Panc1 (cell line): Measurements from ENCODE around the gene MSANTD3. TPM values are rescaled to one million over a fixed set of nuclear protein-coding genes. Genes with fewer than 3 reads are reported as not detected.

Experiments used
- ATAC-seq: fragments of 200-7000 bp; cut with Tn5 transposase; 2 replicates; pipeline ENCODE4 v1.9.1; 2020; ENCODE audit warnings: mild to moderate bottlenecking, moderate library complexity
- BruUV-seq: library from RNA; stranded (reverse); fragments of 400-500 nt; replicated peaks from 2 replicates; lab custom pipeline; 2021; lab: Mats Ljungman, UMichigan
- CTCF ChIA-PET: fragments of 300-600 bp; sonication (Branson Sonifier 250); formaldehyde crosslinking; loops from one replicate; lab custom pipeline; 2022; ENCODE audit warnings: antibody characterized with exemption; lab: Charles Lee
- POLR2A ChIA-PET: fragments of 300-600 bp; sonication (Branson Sonifier 250); formaldehyde crosslinking; loops from one replicate; lab custom pipeline; 2022; ENCODE audit warnings: antibody characterized with exemption; lab: Charles Lee
- DNase-seq: peaks from one replicate; pipeline ENCODE4 v3.0.0-alpha.2; 2010; ENCODE audit warnings: low read depth, low spot score
- H3K27ac ChIP-seq: 2 replicates; pipeline ENCODE4 v1.5.1; 2011; ENCODE audit warnings: mild to moderate bottlenecking, low read length, inconsistent platforms
- H3K27me3 ChIP-seq: fragments of 200-500 bp; sonication (Bioruptor generic); 2 replicates; pipeline ENCODE4 v1.6.0; 2014; ENCODE audit warnings: low read length, inconsistent platforms; ENCODE audit not compliant: control insufficient read depth, insufficient read depth
- H3K36me3 ChIP-seq: fragments of 200-500 bp; sonication (Bioruptor generic); 2 replicates; pipeline ENCODE4 v1.5.1; 2014; ENCODE audit warnings: inconsistent platforms, mild to moderate bottlenecking, low read length, moderate library complexity; ENCODE audit not compliant: control insufficient read depth, insufficient read depth
- H3K4me1 ChIP-seq: 2 replicates; pipeline ENCODE4 v1.5.1; 2011; ENCODE audit warnings: inconsistent platforms, mild to moderate bottlenecking, low read length, moderate library complexity; ENCODE audit not compliant: control insufficient read depth, insufficient read depth
- H3K4me3 ChIP-seq, 2 experiments: 2 replicates each; pipeline ENCODE4 v1.5.1; 2011 to 2012; ENCODE audit warnings: low read depth in 2 of 2, low read length in 2 of 2, mild to moderate bottlenecking in 2 of 2, inconsistent platforms in 1 of 2, moderate library complexity in 1 of 2
- H3K9me3 ChIP-seq: fragments of 200-500 bp; sonication (Bioruptor generic); 2 replicates; pipeline ENCODE4 v1.5.1; 2014; ENCODE audit warnings: low read depth, mild to moderate bottlenecking, inconsistent platforms, low read length, moderate library complexity; ENCODE audit not compliant: control insufficient read depth, insufficient read depth
- CTCF ChIP-seq: fragments of 450-650 bp; IDR thresholded peaks from 2 replicates; pipeline ENCODE4 v1.5.1; 2017; ENCODE audit warnings: mild to moderate bottlenecking
- POLR2AphosphoS5 ChIP-seq: IDR thresholded peaks from 2 replicates; pipeline ENCODE4 v1.6.1; 2012; ENCODE audit warnings: mild to moderate bottlenecking, low read depth, low read length, moderate library complexity
- REST ChIP-seq, 2 experiments: IDR thresholded peaks; 2 replicates each; pipeline ENCODE4 v1.6.1; 2011 to 2012; ENCODE audit warnings: low read depth in 2 of 2, control low read depth in 1 of 2, low read length in 1 of 2, mild to moderate bottlenecking in 1 of 2, moderate library complexity in 1 of 2; ENCODE audit not compliant: insufficient read depth in 1 of 2
- SIN3A ChIP-seq: IDR thresholded peaks from 2 replicates; pipeline ENCODE4 v1.6.1; 2012; ENCODE audit warnings: low read depth, mild to moderate bottlenecking, low read length, moderate library complexity, borderline replicate concordance; ENCODE audit not compliant: insufficient read depth
- TCF7L2 ChIP-seq: IDR thresholded peaks from 2 replicates; pipeline ENCODE4 v1.6.1; 2011; ENCODE audit warnings: mild to moderate bottlenecking, low read depth, low read length, inconsistent platforms
- in situ Hi-C: cut with HindIII; loops from 2 replicates; pipeline ENCODE4 v1.10.0; 2016; ENCODE audit warnings: low sequenced_read_pairs, low pct_unique_long_range_greater_than_20kb
- intact Hi-C: fragments of 100-400 bp; cut with micrococcal nuclease; formaldehyde crosslinking; loops from one replicate; pipeline ENCODE4 v1.10.0; 2022; ENCODE audit not compliant: unreplicated experiment
- total RNA-seq: library from RNA; stranded (reverse); gene quantifications from one replicate; pipeline ENCODE4 v1.2.1, GENCODE V29; 2021; ENCODE audit not compliant: unreplicated experiment

The MSANTD3 gene
- total RNA-seq, 1 experiment from 2014 or later = 58.7 TPM

DNA sequence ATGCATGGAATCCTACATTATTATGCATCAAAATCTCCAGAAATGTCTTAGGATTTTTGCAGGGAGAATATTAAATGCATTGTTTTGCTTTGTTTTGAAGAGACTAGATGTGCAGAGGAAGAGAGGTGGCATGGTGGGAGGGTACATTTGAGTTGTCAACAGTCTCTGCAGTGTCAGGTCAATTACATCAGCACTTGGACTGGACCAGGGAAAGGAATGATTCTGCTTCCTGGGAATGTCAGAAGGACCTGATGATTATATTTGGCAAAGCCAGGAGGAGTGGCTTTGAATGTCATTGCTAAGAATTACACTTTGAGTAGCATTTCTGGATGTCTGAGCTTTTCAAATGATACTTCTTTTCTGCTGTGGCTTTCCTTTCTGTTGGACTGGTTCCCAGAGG, 28.5 kb downstream of the MSANTD3 start:
- TF ChIP-seq SIN3A (no peak), POLR2AphosphoS5 (no peak), TCF7L2 (no peak), REST (IDR thresholded peaks at IDR 0.05; ENCODE audit: insufficient read depth in 1 of 2, low read depth in 2 of 2, low read length in 1 of 2) (no peak), CTCF (no peak)
- POLR2A ChIA-PET = no interaction called here
- ATAC-seq (no peak), DNase-seq (no peak)
- H3K4me3 ChIP-seq = no peak overlapping the region
- no peaks in the 10 kb centered on the region for H3K9me3 ChIP-seq
- CTCF ChIA-PET = no interaction called here
- 0 out of 2 replicates have a peak, but pooled peaks cover 5% of the 10 kb centered on the region for H3K36me3 ChIP-seq
- in situ Hi-C loops = no loop called here
- no TSS peak for BruUV-seq
- H3K27ac ChIP-seq = no peak overlapping the region
- intact Hi-C loops = no loop called here
- no peaks in the 10 kb centered on the region for H3K27me3 ChIP-seq
- no peaks in the 10 kb centered on the region for H3K4me1 ChIP-seq

DNA sequence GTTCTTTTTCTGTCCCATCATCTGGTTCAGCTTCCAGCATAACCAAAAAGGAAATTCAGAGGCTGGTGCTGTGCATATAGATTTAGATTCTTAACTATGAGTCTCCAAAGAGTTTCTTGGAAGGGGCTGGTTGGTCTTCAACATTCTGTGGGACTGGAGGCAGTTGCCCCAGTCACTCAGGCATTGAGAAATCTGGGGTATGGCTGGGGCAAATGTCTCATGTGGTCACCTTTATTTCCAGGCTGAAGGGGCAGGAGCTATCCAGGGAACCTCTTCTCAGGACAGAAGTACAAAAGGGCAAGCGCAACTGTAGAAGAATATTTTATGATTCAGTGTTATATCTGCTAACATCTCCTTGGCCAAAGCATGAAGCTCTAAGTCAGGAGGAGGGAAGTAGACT, 30.6 kb downstream of the MSANTD3 start:
- intact Hi-C loops = no loop called here
- no peak for DNase-seq
- no peak overlapping the region for H3K4me3 ChIP-seq
- H3K27me3 ChIP-seq = no peaks in the 10 kb centered on the region
- ChIA-PET POLR2A (no interaction called here), CTCF (no interaction called here)
- H3K9me3 ChIP-seq = no peaks in the 10 kb centered on the region
- BruUV-seq = no TSS peak
- in situ Hi-C loops = no loop called here
- no peaks in the 10 kb centered on the region for H3K4me1 ChIP-seq
- ATAC-seq = no peak
- H3K27ac ChIP-seq = no peak overlapping the region
- no peaks in the 10 kb centered on the region for H3K36me3 ChIP-seq
- TF ChIP-seq CTCF (no peak), POLR2AphosphoS5 (no peak), SIN3A (no peak), TCF7L2 (no peak), REST (IDR thresholded peaks at IDR 0.05; ENCODE audit: insufficient read depth in 1 of 2, low read depth in 2 of 2, low read length in 1 of 2) (no peak)
